ENCODE results near the gene PLEKHA7.

GRCh38 chr11:17046690-17047089 lies 32.5 kb upstream of the PLEKHA7 start:
- no peak for TF ChIP-seq CTCF (IDR thresholded peaks at IDR 0.05; ENCODE audit: low read depth, low read length, poor library complexity, severe bottlenecking)
- no peak for TF ChIP-seq EZH2phosphoT487 (IDR thresholded peaks at IDR 0.05; ENCODE audit: borderline replicate concordance, low read length)

Measured in DOHH2 (cell line).